GM12878 (cell line): ENCODE data around the gene CCN6. TPM values are rescaled to one million over a fixed set of nuclear protein-coding genes. Genes with fewer than 3 reads are reported as not detected.

Source experiments
- ATAC-seq: fragments of 200-7000 bp; cut with Tn5 transposase; 3 replicates; pipeline ENCODE4 v1.9.1; 2020; ENCODE audit warnings: mild to moderate bottlenecking, moderate library complexity
- BruUV-seq: library from RNA; stranded (reverse); fragments of 400-500 nt; replicated peaks from 2 replicates; lab custom pipeline; 2021; lab: Mats Ljungman, UMichigan
- CTCF ChIA-PET: fragments of 300-600 bp; sonication (Branson Sonifier 250); formaldehyde crosslinking; extraction: SDS; loops from one replicate; lab custom pipeline; 2021; ENCODE audit warnings: inconsistent platforms; lab: Yijun Ruan, JAX
- POLR2A ChIA-PET: fragments of 350-600 bp; formaldehyde crosslinking; extraction: SDS; loops from one replicate; lab custom pipeline; 2021; ENCODE audit warnings: inconsistent platforms; lab: Charles Lee
- RAD21 ChIA-PET: fragments of 300-600 bp; sonication (Branson Sonifier 250); formaldehyde crosslinking; loops from one replicate; lab custom pipeline; 2023; ENCODE audit warnings: antibody characterized with exemption; ENCODE audit not compliant: unreplicated experiment; lab: Charles Lee
- SMC1A ChIA-PET: fragments of 300-600 bp; sonication (Branson Sonifier 250); formaldehyde crosslinking; loops from one replicate; lab custom pipeline; 2023; ENCODE audit not compliant: unreplicated experiment, uncharacterized antibody; lab: Charles Lee
- DNase-seq: peaks from one replicate; pipeline ENCODE4 v3.0.0-alpha.2; 2011; ENCODE audit warnings: low read depth, low spot score
- FAIRE-seq: peaks from 3 replicates; lab custom pipeline; 2011; peaks lifted over from hg19 to GRCh38; lab: Jason Lieb, UNC
- H2AFZ ChIP-seq: 2 replicates; pipeline ENCODE4 v1.6.0; 2011; ENCODE audit warnings: low read depth, low read length, control low read depth; ENCODE audit not compliant: control insufficient read depth
- H3K27ac ChIP-seq: 2 replicates; pipeline ENCODE4 v1.5.1; 2011; ENCODE audit warnings: control low read depth; ENCODE audit not compliant: control insufficient read depth, insufficient read depth
- H3K27me3 ChIP-seq, 2 experiments: replicated peaks in 1 of 2; 2 replicates each; pipeline versions ENCODE4 v1.6.0 to v1.6.1; 2011; ENCODE audit warnings: low read length in 1 of 2; ENCODE audit not compliant: control insufficient read depth in 2 of 2, insufficient read depth in 2 of 2
- H3K36me3 ChIP-seq, 2 experiments: 2 replicates each; pipeline ENCODE4 v1.5.1; 2011; ENCODE audit warnings: low read length in 1 of 2; ENCODE audit not compliant: control insufficient read depth in 2 of 2, insufficient read depth in 2 of 2
- H3K4me1 ChIP-seq: 2 replicates; pipeline ENCODE4 v1.6.1; 2011; ENCODE audit warnings: mild to moderate bottlenecking, low read length, moderate library complexity, mixed read lengths; ENCODE audit not compliant: control insufficient read depth, insufficient read depth
- H3K4me2 ChIP-seq: 2 replicates; pipeline ENCODE4 v1.6.0; 2011; ENCODE audit warnings: control low read depth; ENCODE audit not compliant: control insufficient read depth, insufficient read depth
- H3K4me3 ChIP-seq: fragments of 200-600 bp; sonication (generic); 2 replicates; pipeline ENCODE4 v1.5.1; 2016
- H3K79me2 ChIP-seq: 2 replicates; pipeline ENCODE4 v1.6.0; 2011; ENCODE audit warnings: low read length; ENCODE audit not compliant: control insufficient read depth, insufficient read depth
- H3K9ac ChIP-seq: 2 replicates; pipeline ENCODE4 v1.8.0; 2011; ENCODE audit warnings: low read length, control low read depth, mixed read lengths; ENCODE audit not compliant: control insufficient read depth, insufficient read depth
- H3K9me3 ChIP-seq: replicated peaks from 3 replicates; pipeline ENCODE4 v1.5.1; 2011; ENCODE audit warnings: mild to moderate bottlenecking, low read length; ENCODE audit not compliant: control insufficient read depth, insufficient read depth
- H4K20me1 ChIP-seq: 2 replicates; pipeline ENCODE4 v1.6.0; 2011; ENCODE audit not compliant: control insufficient read depth, insufficient read depth
- BCL3 ChIP-seq: IDR thresholded peaks from 2 replicates; pipeline ENCODE4 v1.6.1; 2011; ENCODE audit warnings: borderline replicate concordance, low read depth, mild to moderate bottlenecking, moderate library complexity, low read length; ENCODE audit not compliant: insufficient read depth, poor library complexity, severe bottlenecking
- EZH2 ChIP-seq: IDR thresholded peaks from 2 replicates; pipeline ENCODE4 v1.6.1; 2012; ENCODE audit warnings: low read depth, mild to moderate bottlenecking, control low read depth, inconsistent platforms, low read length, borderline replicate concordance; ENCODE audit not compliant: control insufficient read depth
- MXI1 ChIP-seq: fragments of 150-350 bp; IDR thresholded peaks from 2 replicates; pipeline ENCODE4 v1.6.1; 2011; ENCODE audit warnings: low read depth, mild to moderate bottlenecking, inconsistent platforms, low read length, improper control_type of control experiment
- NKRF ChIP-seq: fragments of 450-650 bp; conservative IDR thresholded peaks from 2 replicates; pipeline ENCODE4 v1.6.1; 2017; ENCODE audit warnings: mild to moderate bottlenecking, moderate library complexity
- NR2C1 ChIP-seq: fragments of 450-650 bp; IDR thresholded peaks from 2 replicates; pipeline ENCODE4 v1.6.1; 2017; ENCODE audit warnings: antibody characterized with exemption, mild to moderate bottlenecking, moderate library complexity
- WGBS: methylation state at CpG from one replicate; pipeline ENCODE4 v1.1.6; 2016; ENCODE audit warnings: low lambda C conversion rate; ENCODE audit not compliant: insufficient replicate concordance, insufficient coverage; ENCODE audit errors: missing lambda C conversion rate; 5-methylcytosine and 5-hydroxymethylcytosine counted together
- in situ Hi-C: fragments of 300-500 bp; cut with MboI; formaldehyde crosslinking; loops from 9 replicates; pipeline ENCODE4 v1.14.3; 2018; ENCODE audit warnings: mixed read lengths
- intact Hi-C: fragments of 100-400 bp; cut with micrococcal nuclease; formaldehyde crosslinking; loops from one replicate; pipeline ENCODE4 v1.14.2; 2022; ENCODE audit not compliant: unreplicated experiment
- polyA plus RNA-seq, 11 experiments: library from polyadenylated mRNA; depleted of rRNA in 4 of 11; unstranded in 6 of 11; stranded (reverse) in 5 of 11; fragments of >200 nt; fragmentation: Nextera tagmentation in 4 of 11; fragmentation: Illumina TruSeq in 1 of 11; extraction: Ambion mirVana in 4 of 11; extraction: Trizol in 1 of 11; gene quantifications; 1 replicate in 1 of 11; 2 replicates in 10 of 11; pipeline versions ENCODE4 v1.2.1 to v1.2.3, GENCODE V29; 2011 to 2016; ENCODE audit warnings: inconsistent platforms in 2 of 11, missing spikeins in 2 of 11, low read depth in 1 of 11
- total RNA-seq, 4 experiments: library from RNA; depleted of rRNA in 3 of 4; stranded (reverse); fragments of >200 nt in 3 of 4; fragmentation: Illumina TruSeq in 1 of 4; extraction: Trizol in 1 of 4; gene quantifications; 2 replicates each; pipeline versions ENCODE4 v1.2.1 to v1.2.3, GENCODE V29; 2013 to 2021

CCN6 gene
- total and polyA plus RNA-seq, 10 of the 15 experiments (the other 5 are each of a cell fraction or from before 2014, with no cell fraction given), result 0.05 to 0.24 (median 0.19) TPM; not detected in 5

GRCh38 chr6:112031960-112032359, 21.9 kb upstream of the CCN6 start (continued):
- TF ChIP-seq MXI1 (no peak), NR2C1 (no peak), EZH2 (no peak)

GRCh38 chr6:112032728-112033127, 21.2 kb upstream of the CCN6 start:
- H3K4me1 ChIP-seq, result peaks cover 6% of the 10 kb centered on the region; the same call in 1 of the 2 replicates
- intact Hi-C loops, result no loop called here
- POLR2A ChIA-PET, result no interaction called here

More at GRCh38 chr6:112032728-112033127, 21.2 kb upstream of the CCN6 start:
- CTCF ChIA-PET, result interaction anchor here (0.7 to 2.9 kb wide), 5 partner anchors 9 to 323 kb away, joined by 3 to 12 read pairs (median 10); no protein-coding TSS in a partner anchor
- Histone ChIP-seq H3K4me2 (no peak overlapping the region), H3K27me3 (no peaks in the 10 kb centered on the region), H3K9ac (no peak overlapping the region), H3K36me3 (no peaks in the 10 kb centered on the region), H3K4me3 (no peak overlapping the region), H2AFZ (no peak overlapping the region), H3K27ac (no peak overlapping the region), H4K20me1 (no peaks in the 10 kb centered on the region), H3K79me2 (no peaks in the 10 kb centered on the region), H3K9me3 (no peaks in the 10 kb centered on the region)
- BruUV-seq, result no TSS peak
- WGBS, result 48% methylated on average over 6 of the region's 6 CpGs
- ATAC-seq (no peak), DNase-seq (no peak), FAIRE-seq (no peak)
- RAD21 ChIA-PET, result no interaction called here
- SMC1A ChIA-PET, result interaction anchor here (1.1 kb wide), 1 partner anchor 10 kb away, joined by 4 read pairs; no protein-coding TSS in a partner anchor
- TF ChIP-seq NKRF, result no peak
- peak; percentile 35 for TF ChIP-seq BCL3
- in situ Hi-C loops, result loop anchor here (5.0 kb wide), 1 partner anchor 325 kb away; no protein-coding TSS in a partner anchor
